OCI-LY3 (cell line): Measurements from ENCODE around the gene MINPP1.

ENCODE experiments used
- H2AFZ ChIP-seq: fragments of 200-600, 300-600 bp; shearing (Covaris generic); 2 replicates; pipeline ENCODE4 v1.6.0; 2014; ENCODE audit warnings: antibody characterized with exemption, low read depth, low read length
- H3K27ac ChIP-seq: fragments of 200-600, 300-600 bp; sonication (generic); 2 replicates; pipeline ENCODE4 v1.5.1; 2014; ENCODE audit warnings: mild to moderate bottlenecking, low read length, moderate library complexity, mixed read lengths
- H3K27me3 ChIP-seq: fragments of 200-600, 300-600 bp; sonication (generic); 2 replicates; pipeline ENCODE4 v1.6.1; 2014; ENCODE audit warnings: low read depth, low read length, mixed read lengths
- H3K36me3 ChIP-seq: fragments of 200-600, 300-600 bp; sonication (generic); replicated peaks from 2 replicates; pipeline ENCODE3; 2014; ENCODE audit warnings: low read depth, low read length, mixed read lengths
- H3K4me1 ChIP-seq: fragments of 300-600, 200-600 bp; sonication (generic); 2 replicates; pipeline ENCODE4 v1.6.1; 2014; ENCODE audit warnings: low read length, mixed read lengths
- H3K4me2 ChIP-seq: fragments of 200-600, 300-600 bp; sonication (generic); 2 replicates; pipeline ENCODE4 v1.6.1; 2014; ENCODE audit warnings: low read length, mixed read lengths
- H3K4me3 ChIP-seq: fragments of 300-600, 200-600 bp; sonication (generic); 2 replicates; pipeline ENCODE4 v1.5.1; 2014; ENCODE audit warnings: antibody characterized with exemption, mild to moderate bottlenecking, low read length, moderate library complexity
- H3K79me2 ChIP-seq: fragments of 300-600, 200-600 bp; shearing (Covaris generic); 2 replicates; pipeline ENCODE4 v1.6.1; 2014; ENCODE audit warnings: mild to moderate bottlenecking, low read length, mixed read lengths
- H3K9ac ChIP-seq: fragments of 300-600, 200-600 bp; shearing (Covaris generic); 2 replicates; pipeline ENCODE4 v1.6.0; 2014; ENCODE audit warnings: mild to moderate bottlenecking, low read length, moderate library complexity
- H3K9me3 ChIP-seq: fragments of 200-600, 300-600 bp; shearing (Covaris generic); 2 replicates; pipeline ENCODE4 v1.6.1; 2014; ENCODE audit warnings: low read length, mixed read lengths; ENCODE audit not compliant: insufficient read depth
- H4K20me1 ChIP-seq: fragments of 200-600, 300-600 bp; sonication (generic); 2 replicates; pipeline ENCODE4 v1.6.1; 2016; ENCODE audit warnings: low read length, mixed read lengths; ENCODE audit not compliant: insufficient read depth
- CTCF ChIP-seq: fragments of 200-600, 300-600 bp; sonication (generic); IDR thresholded peaks from 2 replicates; pipeline ENCODE4 v1.5.1; 2014; ENCODE audit warnings: antibody characterized with exemption, low read length, low read depth
- EZH2phosphoT487 ChIP-seq: fragments of 200-600 bp; shearing (Covaris generic); IDR thresholded peaks from 2 replicates; pipeline ENCODE4 v1.6.1; 2018; ENCODE audit warnings: antibody characterized with exemption, mixed run types, low read depth

The MINPP1 gene

GRCh38 chr10:87598700-87599099 is 94.0 kb downstream of the MINPP1 start:
- no peak overlapping the region for H2AFZ ChIP-seq
- no peak overlapping the region for H3K4me3 ChIP-seq
- TF ChIP-seq EZH2phosphoT487 (no peak), CTCF (no peak)
- H3K4me2 ChIP-seq: no peak overlapping the region
- H3K9ac ChIP-seq: no peak overlapping the region
- no peaks in the 10 kb centered on the region for H4K20me1 ChIP-seq
- no peaks in the 10 kb centered on the region for H3K27me3 ChIP-seq
- no peaks in the 10 kb centered on the region for H3K79me2 ChIP-seq
- no peak overlapping the region for H3K27ac ChIP-seq
- H3K4me1 ChIP-seq: peaks cover 16% of the 10 kb centered on the region
- no peaks in the 10 kb centered on the region for H3K9me3 ChIP-seq
- H3K36me3 ChIP-seq: peaks cover 8% of the 10 kb centered on the region

- Histone ChIP-seq H3K4me3 (no peak overlapping the region), H3K27me3 (no peaks in the 10 kb centered on the region), H3K9me3 (no peaks in the 10 kb centered on the region), H3K4me2 (no peak overlapping the region), H3K9ac (no peak overlapping the region), H3K79me2 (no peaks in the 10 kb centered on the region), H2AFZ (no peak overlapping the region), H4K20me1 (no peaks in the 10 kb centered on the region), H3K4me1 (peaks cover 16% of the 10 kb centered on the region), H3K36me3 (peaks cover 8% of the 10 kb centered on the region), H3K27ac (no peak overlapping the region)
- TF ChIP-seq CTCF (no peak), EZH2phosphoT487 (no peak)
Measured at GRCh38 chr10:87600581-87600980, 95.9 kb downstream of the MINPP1 start.
